GM15510 (cell line): ENCODE measurements around the gene SCUBE2.

ENCODE experiments used
- POLR2A ChIP-seq: IDR thresholded peaks from 3 replicates; pipeline ENCODE4 v1.6.1; 2011; ENCODE audit warnings: borderline replicate concordance; ENCODE audit not compliant: insufficient read length; ENCODE audit errors: extremely low read depth

Gene SCUBE2

GRCh38 chr11:9069862-9070470 lies 21.4 kb downstream of the SCUBE2 start:
- TF ChIP-seq POLR2A = no peak

GRCh38 chr11:9069256-9069655 lies 22.1 kb downstream of the SCUBE2 start:
- TF ChIP-seq POLR2A = no peak

GRCh38 chr11:9066433-9066925 lies 24.9 kb downstream of the SCUBE2 start:
- no peak for TF ChIP-seq POLR2A

DNA sequence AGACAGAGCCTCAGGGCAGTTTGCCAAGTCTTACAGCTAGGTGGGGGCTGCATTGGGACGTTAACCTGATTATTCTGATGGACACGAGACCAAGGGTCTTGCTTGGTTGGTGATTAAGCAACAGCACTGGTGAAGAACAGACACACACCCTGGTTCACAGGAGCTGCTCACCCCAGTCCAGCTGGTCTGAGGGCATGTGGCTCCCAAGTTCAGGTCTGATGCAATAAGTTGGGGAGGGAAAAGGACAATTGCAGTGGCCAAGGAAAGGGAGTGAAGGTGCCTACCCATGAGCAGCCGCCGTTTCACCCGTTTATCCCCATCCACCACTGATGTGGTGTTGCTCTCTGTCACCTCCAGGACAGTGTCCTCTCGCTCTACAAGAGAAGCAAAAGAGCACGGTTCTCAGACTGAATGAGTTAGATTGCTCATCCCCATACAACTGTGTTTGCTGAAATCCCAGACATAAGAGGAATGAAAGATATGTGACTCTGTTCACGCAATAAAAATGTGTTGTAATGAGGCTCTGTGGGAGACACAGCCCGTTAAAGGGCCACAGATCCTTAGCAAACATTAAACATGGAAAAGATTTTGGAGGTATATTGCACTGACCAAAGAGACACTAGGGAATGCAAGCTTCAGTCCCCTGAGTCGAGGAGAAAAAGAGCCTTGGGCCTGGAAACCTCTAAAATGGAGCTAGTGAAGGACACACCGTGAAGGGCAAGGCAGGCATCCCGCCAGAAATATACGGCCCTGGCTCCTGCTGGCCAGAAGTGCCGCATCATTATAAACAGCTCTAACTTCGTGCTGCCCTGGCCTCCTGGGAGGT lies 25.6 kb downstream of the SCUBE2 start:
- no peak for TF ChIP-seq POLR2A

DNA sequence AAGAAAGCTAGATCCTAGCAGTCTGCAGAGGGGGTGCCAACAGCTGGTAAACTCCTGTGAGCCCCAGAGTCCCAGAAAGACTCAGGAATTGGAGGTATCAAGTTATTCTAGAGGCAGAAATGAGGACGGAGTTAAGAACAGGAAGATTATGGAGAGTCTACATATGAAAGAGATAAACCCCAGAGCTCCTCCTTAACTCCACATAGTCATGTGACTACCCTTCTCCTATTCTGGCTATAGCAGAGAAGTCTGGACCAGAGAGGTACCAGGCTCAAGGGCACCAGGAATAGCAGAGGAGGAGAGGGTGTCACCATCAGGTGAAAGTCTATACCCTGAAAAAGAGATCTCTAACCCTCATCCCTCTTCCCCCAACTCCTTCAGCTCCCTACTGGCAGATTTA lies 29.6 kb downstream of the SCUBE2 start:
- no peak for TF ChIP-seq POLR2A

DNA sequence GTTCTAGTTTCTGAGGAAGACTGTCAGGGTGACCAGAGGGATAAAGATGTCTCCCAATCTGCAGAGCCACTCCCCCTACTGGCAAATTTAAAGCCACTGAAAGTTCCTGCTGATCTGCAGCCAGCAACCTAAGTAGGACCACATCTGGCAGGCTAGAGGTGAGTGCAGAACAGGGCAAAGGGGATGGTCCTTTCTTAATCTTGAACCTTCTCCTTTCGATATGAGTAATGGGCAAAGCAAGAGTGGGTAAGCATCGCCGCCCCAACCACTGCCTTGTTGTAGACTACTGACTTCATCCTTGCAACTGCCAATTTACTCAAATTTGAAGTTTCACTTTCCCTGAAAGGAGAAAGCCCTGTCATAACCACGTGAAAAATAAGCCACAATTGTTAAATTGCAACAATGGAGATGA lies 30.7 kb downstream of the SCUBE2 start:
- TF ChIP-seq POLR2A = no peak

DNA sequence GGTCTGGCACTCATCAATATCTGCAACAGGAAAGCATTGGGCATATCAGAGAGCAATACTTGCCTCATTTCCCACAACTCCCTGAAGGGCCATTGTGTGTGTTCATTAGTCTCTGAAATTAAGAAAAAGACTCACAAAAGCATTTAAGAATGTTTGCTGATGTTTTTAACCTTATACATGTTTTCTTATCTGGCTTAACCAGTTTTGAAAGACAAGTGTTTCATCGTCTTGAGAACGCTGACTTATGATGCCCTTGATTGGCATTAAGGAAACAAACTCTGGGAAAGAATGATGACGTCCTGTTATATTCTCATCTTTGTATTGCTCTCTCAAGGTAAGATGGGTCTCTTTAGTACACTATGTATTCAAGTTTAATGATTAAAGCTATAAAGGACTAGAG lies 32.0 kb downstream of the SCUBE2 start:
- no peak for TF ChIP-seq POLR2A

DNA sequence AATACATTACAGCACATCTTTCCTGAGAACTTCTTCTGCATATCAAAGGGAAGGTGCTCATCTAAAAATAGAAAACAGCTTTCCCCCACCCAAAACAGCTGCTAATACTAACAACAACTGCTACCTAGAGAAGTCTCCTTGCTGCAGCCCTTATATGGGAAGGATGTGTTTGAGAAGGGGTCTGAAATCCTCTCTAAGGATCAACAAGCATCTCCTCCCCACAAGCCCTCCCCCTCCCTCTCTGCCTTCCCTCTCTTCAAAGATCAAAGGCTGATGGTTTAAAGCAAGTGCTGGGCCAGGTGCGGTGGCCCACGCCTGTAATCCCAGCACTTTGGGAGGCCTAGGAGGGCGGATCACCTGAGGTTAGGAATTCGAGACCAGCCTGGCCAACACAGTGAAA lies 33.5 kb downstream of the SCUBE2 start:
- TF ChIP-seq POLR2A = no peak

- TF ChIP-seq POLR2A = no peak
These were observed 34.4 kb downstream of the SCUBE2 start for GRCh38 chr11:9057007-9057406.

DNA sequence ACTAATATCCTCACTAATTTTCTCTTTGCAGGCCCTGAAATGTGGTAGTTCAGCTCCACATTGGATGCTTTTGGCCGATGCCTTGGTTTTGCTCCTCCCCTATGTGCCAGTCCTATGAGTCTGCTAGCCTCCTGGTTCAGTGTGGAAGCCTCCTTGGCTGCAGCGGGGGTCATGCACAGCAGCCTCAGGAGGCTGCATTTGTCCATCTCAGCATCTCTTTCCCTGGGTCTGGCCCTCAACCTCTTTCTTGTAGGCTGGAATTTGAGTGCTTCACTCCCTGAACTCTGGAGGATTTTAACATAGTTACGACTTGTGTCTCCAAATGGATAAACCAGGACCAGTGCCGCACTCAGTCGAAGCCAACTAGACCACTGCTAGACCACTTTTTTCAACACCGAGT lies 34.9 kb downstream of the SCUBE2 start:
- TF ChIP-seq POLR2A = no peak

DNA sequence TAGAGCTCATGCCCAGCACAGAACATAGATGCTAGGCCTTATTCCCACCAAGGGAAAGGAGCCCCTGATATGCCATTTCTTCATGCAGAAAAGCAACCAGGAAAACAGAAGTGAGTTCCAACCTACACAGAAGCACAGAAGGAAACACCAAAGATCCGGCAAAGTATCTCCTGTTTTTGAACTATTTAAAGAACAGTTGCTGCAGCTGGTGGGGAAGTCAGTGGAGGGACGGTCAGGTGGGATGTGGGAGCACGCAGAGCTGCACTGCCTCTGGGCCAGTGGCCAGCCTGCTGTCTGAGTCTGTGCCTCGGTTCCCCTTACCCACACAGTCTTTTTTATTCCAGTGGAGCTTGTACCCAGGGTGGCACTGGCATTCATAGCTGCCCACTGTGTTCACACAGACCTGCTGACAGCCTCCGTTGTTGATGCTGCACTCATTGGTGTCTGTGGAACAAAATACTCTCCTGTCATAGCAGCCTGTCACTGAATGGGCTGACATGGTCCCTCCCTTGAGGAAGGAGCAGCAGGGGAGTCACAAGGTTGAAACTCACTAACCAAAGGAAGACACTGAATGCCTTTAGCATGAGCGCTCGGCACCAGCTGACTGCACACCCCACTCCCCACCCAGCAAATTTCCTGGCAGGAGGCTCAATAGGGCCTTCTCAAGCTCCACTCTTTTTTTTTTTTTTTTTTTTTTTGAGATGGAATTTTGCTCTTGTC lies 37.9 kb downstream of the SCUBE2 start:
- TF ChIP-seq POLR2A = no peak

DNA sequence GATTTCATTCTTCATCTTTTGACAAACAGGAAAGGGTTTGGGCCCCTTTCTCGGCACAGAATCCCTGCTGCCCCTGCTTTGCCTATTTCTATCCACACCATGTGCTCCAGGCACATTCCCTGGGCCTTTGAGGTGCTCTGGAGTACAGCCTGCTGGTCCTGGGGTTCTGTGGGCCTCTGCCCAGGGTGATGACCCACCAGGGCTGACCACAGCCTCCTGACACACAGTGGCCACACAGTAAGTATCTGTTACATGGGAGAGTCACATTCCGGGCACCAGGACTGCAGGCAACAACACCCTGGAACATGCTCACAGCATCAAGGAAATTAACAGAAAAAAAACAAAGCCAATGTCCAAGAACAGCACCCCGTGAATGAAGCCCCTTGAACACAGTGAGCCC lies 39.1 kb downstream of the SCUBE2 start:
- TF ChIP-seq POLR2A = no peak

DNA sequence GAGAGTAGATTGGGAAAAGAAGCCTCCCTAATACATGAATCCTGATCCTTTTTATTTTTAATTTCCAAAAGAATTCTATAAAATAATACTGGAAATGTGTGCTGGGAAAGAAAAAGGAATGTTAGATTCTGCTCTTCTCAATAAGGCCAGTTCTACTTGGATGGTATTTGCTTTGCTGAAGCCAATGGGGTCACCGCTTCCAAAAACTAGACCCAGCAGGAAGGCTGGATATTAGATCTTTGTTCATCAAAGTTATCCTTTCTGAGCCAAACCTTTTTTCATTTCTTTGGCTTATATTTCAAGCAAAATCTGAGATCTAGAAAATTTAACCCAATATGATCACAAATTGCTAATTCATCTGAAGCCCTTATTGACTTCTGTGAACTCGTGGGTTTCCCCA lies 41.4 kb downstream of the SCUBE2 start:
- no peak for TF ChIP-seq POLR2A

DNA sequence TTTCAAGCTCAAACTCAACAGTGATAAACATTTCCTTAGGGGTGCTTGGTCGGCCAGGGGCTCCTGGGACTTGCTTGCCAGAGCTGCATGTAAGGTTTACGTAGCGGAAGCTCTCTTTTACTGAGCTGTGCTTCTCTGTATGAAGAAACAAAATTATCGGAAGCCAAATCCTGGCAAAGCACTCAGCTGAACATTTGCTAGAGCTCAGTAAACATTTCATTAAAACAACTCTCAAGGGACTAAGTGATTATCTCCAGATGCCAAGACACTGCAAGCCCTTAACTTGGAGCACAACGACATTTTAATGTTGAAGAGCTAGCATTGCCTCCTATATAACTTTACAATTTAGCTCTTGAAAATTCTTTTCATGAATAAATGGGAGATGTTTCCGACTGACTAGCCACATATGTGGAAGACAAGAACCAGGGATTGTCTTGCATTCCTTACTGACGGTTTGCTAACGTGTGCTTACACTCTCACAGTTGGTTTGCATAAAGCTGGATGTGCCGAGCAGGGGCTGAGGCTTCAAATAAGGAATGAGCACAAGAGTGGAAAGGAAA lies 43.4 kb downstream of the SCUBE2 start:
- no peak for TF ChIP-seq POLR2A

DNA sequence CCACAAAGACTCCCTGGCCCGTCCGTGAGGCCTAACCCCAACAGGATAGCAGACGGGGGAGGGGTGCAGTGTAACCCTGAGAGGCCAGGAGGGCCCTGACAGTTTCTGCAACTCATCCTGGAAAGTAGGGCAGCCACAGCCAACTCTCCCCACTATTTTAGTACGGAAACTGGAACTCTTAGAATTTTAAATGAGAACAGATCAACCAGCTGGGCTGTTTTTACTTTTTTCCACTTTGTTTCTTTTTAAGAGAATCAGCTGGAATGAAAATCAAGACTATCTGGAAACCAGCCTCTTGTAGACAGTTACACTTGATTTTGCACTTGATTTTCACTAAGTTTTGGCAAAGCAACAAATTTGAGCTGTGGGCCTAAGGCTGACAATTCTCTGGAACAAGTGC lies 44.9 kb downstream of the SCUBE2 start:
- no peak for TF ChIP-seq POLR2A
